Measurements from ENCODE around the gene TOP1. TPM values are rescaled to one million over a fixed set of nuclear protein-coding genes. Genes with fewer than 3 reads are reported as not detected.

Gene TOP1
- polyA plus RNA-seq, 1 experiment, result 4.0 TPM

GRCh38 chr20:40997116-40997515, 31.5 kb upstream of the TOP1 start:
- TF ChIP-seq CTCF (IDR thresholded peaks at IDR 0.05; ENCODE audit: insufficient read depth, low read depth, low read length), result no peak
- H3K4me3 ChIP-seq (ENCODE audit: low read depth, low read length), result no peak overlapping the region
- CTCF ChIA-PET, result interaction anchor here (1.2 kb wide), 1 partner anchor 29 kb away, joined by 3 read pairs; no protein-coding TSS in a partner anchor

GRCh38 chr20:40999841-41000240, 28.8 kb upstream of the TOP1 start:
- ChIA-PET CTCF (interaction anchor here (0.6 to 1.8 kb wide), 3 partner anchors 9 to 1950 kb away, joined by 3 to 5 read pairs (median 4); no protein-coding TSS in a partner anchor), POLR2A (no interaction called here)
- DNase-seq (ENCODE audit: low read depth), result no peak
- H3K36me3 ChIP-seq (ENCODE audit: control insufficient read depth, insufficient read depth, low read length), result no peaks in the 10 kb centered on the region
- no peak overlapping the region for H3K4me3 ChIP-seq (ENCODE audit: low read depth, low read length)
- TF ChIP-seq CTCF (IDR thresholded peaks at IDR 0.05; ENCODE audit: insufficient read depth, low read depth, low read length), result no peak
- no peaks in the 10 kb centered on the region for H3K27me3 ChIP-seq (ENCODE audit: control insufficient read depth, insufficient read depth, low read length)

More at GRCh38 chr20:40997116-40997515, 31.5 kb upstream of the TOP1 start:
- no peaks in the 10 kb centered on the region for H3K36me3 ChIP-seq (ENCODE audit: control insufficient read depth, insufficient read depth, low read length)
- DNase-seq (ENCODE audit: low read depth), result no peak
- H3K27me3 ChIP-seq (ENCODE audit: control insufficient read depth, insufficient read depth, low read length), result no peaks in the 10 kb centered on the region
- POLR2A ChIA-PET, result no interaction called here

GRCh38 chr20:41000628-41001027, 28.0 kb upstream of the TOP1 start:
- TF ChIP-seq CTCF (IDR thresholded peaks at IDR 0.05; ENCODE audit: insufficient read depth, low read depth, low read length), result no peak
- no peak for DNase-seq (ENCODE audit: low read depth)
- Histone ChIP-seq H3K36me3 (ENCODE audit: control insufficient read depth, insufficient read depth, low read length) (no peaks in the 10 kb centered on the region), H3K4me3 (ENCODE audit: low read depth, low read length) (no peak overlapping the region), H3K27me3 (ENCODE audit: control insufficient read depth, insufficient read depth, low read length) (no peaks in the 10 kb centered on the region)
- ChIA-PET CTCF (no interaction called here), POLR2A (no interaction called here)

- Histone ChIP-seq H3K36me3 (ENCODE audit: control insufficient read depth, insufficient read depth, low read length) (no peaks in the 10 kb centered on the region), H3K4me3 (ENCODE audit: low read depth, low read length) (no peak overlapping the region), H3K27me3 (ENCODE audit: control insufficient read depth, insufficient read depth, low read length) (no peaks in the 10 kb centered on the region)
- no peak for DNase-seq (ENCODE audit: low read depth)
- POLR2A ChIA-PET, result no interaction called here
- CTCF ChIA-PET, result interaction anchor here (0.6 kb wide), 2 partner anchors 26 to 313 kb away, joined by 3 to 4 read pairs; no protein-coding TSS in a partner anchor
- no peak for TF ChIP-seq CTCF (IDR thresholded peaks at IDR 0.05; ENCODE audit: insufficient read depth, low read depth, low read length)
Measured at GRCh38 chr20:41001497-41001896, 27.1 kb upstream of the TOP1 start.

- POLR2A ChIA-PET, result no interaction called here
- Histone ChIP-seq H3K27me3 (ENCODE audit: control insufficient read depth, insufficient read depth, low read length) (no peaks in the 10 kb centered on the region), H3K36me3 (ENCODE audit: control insufficient read depth, insufficient read depth, low read length) (no peaks in the 10 kb centered on the region), H3K4me3 (ENCODE audit: low read depth, low read length) (no peak overlapping the region)
- DNase-seq (ENCODE audit: low read depth), result no peak
- CTCF ChIA-PET, result interaction anchor here (1.1 to 1.3 kb wide), 2 partner anchors 12 to 92 kb away, joined by 3 to 6 read pairs; no protein-coding TSS in a partner anchor
- no peak for TF ChIP-seq CTCF (IDR thresholded peaks at IDR 0.05; ENCODE audit: insufficient read depth, low read depth, low read length)
Measured at GRCh38 chr20:41002842-41003142, 25.8 kb upstream of the TOP1 start.

Measured in BJ (cell line).